Right atrium auricular region (tissue), 2 donors: Measurements from ENCODE around the gene MYB. TPM values are rescaled to one million over a fixed set of nuclear protein-coding genes. Genes with fewer than 3 reads are reported as not detected.

Source experiments
- DNase-seq: peaks from one replicate; pipeline ENCODE4 v3.0.0-alpha.2; 2019; ENCODE audit warnings: low spot score
- H3K27ac ChIP-seq, 2 donors: fragments of 200-600 bp; sonication (generic); 1 replicate in 1 of 2; 2 replicates in 1 of 2; pipeline ENCODE4 v1.5.1; 2016 to 2019
- H3K27me3 ChIP-seq, 2 donors: fragments of 200-600 bp; sonication (generic); one replicate each; pipeline versions ENCODE4 v1.5.1 to v1.6.0; 2017 to 2019
- H3K36me3 ChIP-seq: fragments of 200-600 bp; sonication (generic); one replicate; pipeline ENCODE4 v1.5.1; 2016
- H3K4me1 ChIP-seq, 2 donors: fragments of 200-600 bp; sonication (generic); one replicate each; pipeline versions ENCODE4 v1.5.1 to v1.6.0; 2017 to 2019
- H3K4me3 ChIP-seq, 2 donors: fragments of 200-600 bp; sonication (generic); 1 replicate in 1 of 2; 2 replicates in 1 of 2; pipeline ENCODE4 v1.5.1; 2017 to 2019; ENCODE audit warnings: mild to moderate bottlenecking in 1 of 2, moderate library complexity in 1 of 2
- H3K9me3 ChIP-seq, 2 donors: fragments of 200-600 bp; sonication (generic); one replicate each; pipeline ENCODE4 v1.5.1; 2019
- CTCF ChIP-seq, 2 donors: fragments of 200-600 bp; sonication (generic); IDR thresholded peaks; one replicate each; pipeline ENCODE4 v1.5.1; 2019; ENCODE audit warnings: antibody characterized with exemption in 2 of 2
- total RNA-seq, 2 donors: library from RNA; depleted of rRNA; stranded (reverse); fragments of >200 nt; gene quantifications; one replicate each; pipeline ENCODE4 v1.1.0, GENCODE V29; 2016

MYB gene
- total RNA-seq, 2 donors from 2014 or later = 0.16 TPM; not detected in 1

- Histone ChIP-seq H3K27ac (no peak overlapping the region), H3K4me3 (no peak overlapping the region), H3K4me1 (no peaks in the 10 kb centered on the region), H3K9me3 (no peaks in the 10 kb centered on the region), H3K27me3 (no peaks in the 10 kb centered on the region), H3K36me3 (no peaks in the 10 kb centered on the region)
- TF ChIP-seq CTCF (IDR thresholded peaks at IDR 0.05) = no peak
- no peak for DNase-seq
Observed at GRCh38 chr6:135221505-135221904, 40.4 kb downstream of the MYB start.

- no peaks in the 10 kb centered on the region for H3K27me3 ChIP-seq
- H3K4me3 ChIP-seq = no peak overlapping the region
- H3K36me3 ChIP-seq = no peaks in the 10 kb centered on the region
- no peaks in the 10 kb centered on the region for H3K4me1 ChIP-seq
- no peak for DNase-seq
- no peak overlapping the region for H3K27ac ChIP-seq
- TF ChIP-seq CTCF (IDR thresholded peaks at IDR 0.05) = no peak
- no peaks in the 10 kb centered on the region for H3K9me3 ChIP-seq
Observed at GRCh38 chr6:135222623-135223022, 41.5 kb downstream of the MYB start.

- H3K36me3 ChIP-seq = no peaks in the 10 kb centered on the region
- H3K4me1 ChIP-seq = no peaks in the 10 kb centered on the region
- TF ChIP-seq CTCF (IDR thresholded peaks at IDR 0.05) = no peak
- H3K27ac ChIP-seq = no peak overlapping the region
- DNase-seq = no peak
- H3K27me3 ChIP-seq = no peaks in the 10 kb centered on the region
- no peak overlapping the region for H3K4me3 ChIP-seq
- no peaks in the 10 kb centered on the region for H3K9me3 ChIP-seq
Observed at GRCh38 chr6:135224037-135224647, 43.0 kb downstream of the MYB start.

GRCh38 chr6:135225911-135226310 is 44.8 kb downstream of the MYB start:
- Histone ChIP-seq H3K4me1 (no peaks in the 10 kb centered on the region), H3K27me3 (no peaks in the 10 kb centered on the region), H3K9me3 (no peaks in the 10 kb centered on the region), H3K27ac (no peak overlapping the region), H3K36me3 (no peaks in the 10 kb centered on the region), H3K4me3 (no peak overlapping the region)
- no peak for DNase-seq
- no peak for TF ChIP-seq CTCF (IDR thresholded peaks at IDR 0.05)

GRCh38 chr6:135226537-135226936 is 45.4 kb downstream of the MYB start:
- DNase-seq = no peak
- Histone ChIP-seq H3K36me3 (no peaks in the 10 kb centered on the region), H3K4me3 (no peak overlapping the region), H3K27ac (no peak overlapping the region), H3K27me3 (no peaks in the 10 kb centered on the region), H3K4me1 (no peaks in the 10 kb centered on the region), H3K9me3 (no peaks in the 10 kb centered on the region)
- TF ChIP-seq CTCF (IDR thresholded peaks at IDR 0.05) = no peak

GRCh38 chr6:135227349-135227748 is 46.2 kb downstream of the MYB start:
- no peak overlapping the region for H3K4me3 ChIP-seq
- H3K27me3 ChIP-seq = no peaks in the 10 kb centered on the region
- H3K36me3 ChIP-seq = no peaks in the 10 kb centered on the region
- no peak for DNase-seq
- H3K9me3 ChIP-seq = no peaks in the 10 kb centered on the region
- TF ChIP-seq CTCF (IDR thresholded peaks at IDR 0.05) = no peak
- no peaks in the 10 kb centered on the region for H3K4me1 ChIP-seq
- no peak overlapping the region for H3K27ac ChIP-seq
